GM12892 (cell line): ENCODE measurements around the gene HOXC10.

Experiments used
- POLR2A ChIP-seq: IDR thresholded peaks from 2 replicates; pipeline ENCODE4 v1.6.1; 2011; ENCODE audit warnings: low read depth, low read length, control low read depth
- POLR2AphosphoS5 ChIP-seq: IDR thresholded peaks from 2 replicates; pipeline ENCODE4 v1.6.1; 2011; ENCODE audit warnings: low read depth, low read length, control low read depth
- TAF1 ChIP-seq: IDR thresholded peaks from 2 replicates; pipeline ENCODE4 v1.6.1; 2011; ENCODE audit warnings: low read depth, mild to moderate bottlenecking, control low read depth, low read length, borderline replicate concordance

DNA sequence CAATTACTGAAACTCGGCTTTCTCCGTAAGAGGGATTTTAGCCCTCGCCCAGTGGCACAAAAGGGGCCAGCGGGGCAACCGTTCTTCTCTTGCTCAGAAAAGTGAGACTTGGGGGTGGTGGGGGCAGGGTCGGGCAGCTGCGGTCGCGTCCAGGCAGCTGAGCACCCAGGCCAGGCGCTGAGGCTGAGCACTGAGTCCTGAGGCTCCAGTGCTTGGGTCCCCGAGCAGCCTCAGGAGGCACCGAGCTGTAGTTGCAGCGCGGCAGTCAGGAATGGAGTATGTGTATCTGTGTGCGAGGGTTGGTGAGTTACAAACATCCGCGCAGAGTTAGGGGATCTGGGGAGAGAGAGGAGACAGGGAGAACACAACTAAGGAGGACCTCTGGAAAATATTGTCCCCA, 39.2 kb downstream of the HOXC10 start:
- no peak for TF ChIP-seq TAF1
- TF ChIP-seq POLR2A, result no peak
- no peak for TF ChIP-seq POLR2AphosphoS5
